ENCODE measurements around the gene MTMR2.

MTMR2 gene

DNA sequence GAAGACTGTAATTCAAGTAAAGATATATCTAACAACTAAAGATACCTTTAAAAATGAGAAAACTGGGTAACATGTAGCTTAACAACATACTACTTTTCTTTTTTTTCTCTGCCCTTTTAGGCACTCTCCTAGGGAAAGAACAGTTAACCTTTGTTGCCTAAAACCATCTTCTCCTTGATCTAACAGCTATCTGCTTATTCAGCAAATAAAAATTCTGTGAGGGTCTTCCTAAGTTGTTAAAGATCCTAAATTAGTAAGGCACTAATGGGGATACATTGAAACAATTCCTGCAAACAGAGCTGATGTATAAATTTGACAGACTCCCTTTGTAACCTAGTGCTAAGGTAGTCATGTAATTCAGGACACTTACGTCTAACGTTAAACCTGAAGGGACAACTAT, 39.1 kb downstream of the MTMR2 start:
- TF ChIP-seq GATA2 (IDR thresholded peaks at IDR 0.05; ENCODE audit: low read depth, low read length): no peak
- TF ChIP-seq GATA3 (IDR thresholded peaks at IDR 0.05; ENCODE audit: low read depth, low read length): no peak

DNA sequence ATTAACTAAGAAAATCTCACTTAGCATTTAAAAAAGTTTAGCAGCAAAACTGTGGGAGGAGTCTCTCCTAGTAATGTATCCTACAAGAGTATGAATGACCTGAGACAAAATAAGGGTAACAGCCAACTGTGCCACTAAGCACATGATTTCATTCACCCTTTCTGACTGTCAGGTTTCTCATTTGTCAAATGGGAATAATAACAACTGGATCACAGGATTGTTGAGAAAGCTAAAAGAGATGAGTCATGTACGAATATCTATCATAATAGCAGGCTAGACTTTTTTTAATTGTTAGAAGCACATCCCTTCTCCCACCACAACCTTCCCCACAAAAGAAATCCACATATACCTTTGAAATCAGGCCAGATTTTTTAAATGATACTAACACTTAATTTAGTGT, 39.5 kb downstream of the MTMR2 start:
- TF ChIP-seq GATA2 (IDR thresholded peaks at IDR 0.05; ENCODE audit: low read depth, low read length) (no peak), GATA3 (IDR thresholded peaks at IDR 0.05; ENCODE audit: low read depth, low read length) (no peak)

DNA sequence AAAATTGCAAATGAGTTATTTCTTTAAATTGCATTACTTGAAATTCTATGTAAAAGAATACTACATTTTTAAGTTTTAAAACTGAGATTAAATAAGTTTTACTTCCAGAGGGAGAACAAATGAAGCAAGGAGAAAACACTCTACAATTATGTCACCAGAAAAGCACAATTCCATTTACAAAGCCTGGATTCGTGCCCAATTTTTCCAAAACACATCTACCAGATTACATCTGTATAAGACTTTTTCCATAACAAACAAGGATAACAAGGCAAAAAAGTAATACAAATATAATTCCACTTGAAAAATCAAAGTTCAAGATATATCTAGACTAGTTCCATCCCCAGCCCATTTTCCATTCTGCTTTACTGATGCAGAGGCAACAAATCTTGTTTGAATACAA, 40.5 kb downstream of the MTMR2 start:
- TF ChIP-seq GATA3 (IDR thresholded peaks at IDR 0.05; ENCODE audit: low read depth, low read length) (no peak), GATA2 (IDR thresholded peaks at IDR 0.05; ENCODE audit: low read depth, low read length) (no peak)

DNA sequence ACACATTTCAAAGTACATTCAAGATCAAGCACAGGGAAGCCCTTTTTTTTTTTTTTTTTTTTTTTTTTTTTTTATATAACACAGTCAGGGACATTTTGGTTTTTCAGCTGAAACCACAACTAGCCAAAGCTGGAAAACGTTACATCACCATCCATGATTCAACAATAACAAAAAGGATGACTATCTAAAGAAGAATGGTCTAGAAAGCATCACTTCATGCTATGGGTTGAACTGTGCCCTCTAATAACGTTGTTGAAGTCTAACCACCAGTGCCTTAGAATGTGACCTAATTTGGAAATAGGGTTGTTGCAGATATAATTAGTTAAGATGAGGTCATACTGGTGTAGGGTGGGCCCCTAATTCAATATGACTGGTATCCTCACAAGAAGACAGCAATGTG, 46.6 kb downstream of the MTMR2 start:
- no peak for TF ChIP-seq GATA2 (IDR thresholded peaks at IDR 0.05; ENCODE audit: low read depth, low read length)
- TF ChIP-seq GATA3 (IDR thresholded peaks at IDR 0.05; ENCODE audit: low read depth, low read length): no peak

DNA sequence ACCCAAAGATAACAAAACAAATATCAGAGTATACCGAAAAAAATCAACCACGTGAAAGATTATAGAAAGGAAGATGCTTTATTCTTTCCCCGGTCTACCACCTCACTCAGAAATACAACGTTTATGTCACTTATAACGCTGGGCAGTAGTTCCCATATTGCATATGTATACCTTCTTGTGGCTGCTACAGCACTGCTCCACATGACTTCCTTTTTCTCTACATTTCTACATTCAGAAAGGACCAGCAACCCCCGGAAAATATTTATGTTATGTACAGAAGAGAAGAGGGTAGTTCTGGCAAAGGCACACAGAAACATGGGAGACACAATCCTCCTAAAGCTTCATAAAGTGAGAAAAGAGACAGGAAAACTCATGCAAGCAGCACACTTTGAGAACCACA, 56.8 kb downstream of the MTMR2 start:
- TF ChIP-seq GATA3 (IDR thresholded peaks at IDR 0.05; ENCODE audit: low read depth, low read length): no peak
- no peak for TF ChIP-seq GATA2 (IDR thresholded peaks at IDR 0.05; ENCODE audit: low read depth, low read length)

GRCh38 chr11:95863486-95864140, 60.3 kb downstream of the MTMR2 start:
- TF ChIP-seq GATA3 (IDR thresholded peaks at IDR 0.05; ENCODE audit: low read depth, low read length) (no peak), GATA2 (IDR thresholded peaks at IDR 0.05; ENCODE audit: low read depth, low read length) (no peak)

- TF ChIP-seq GATA2 (IDR thresholded peaks at IDR 0.05; ENCODE audit: low read depth, low read length) (no peak), GATA3 (IDR thresholded peaks at IDR 0.05; ENCODE audit: low read depth, low read length) (no peak)
Measured at GRCh38 chr11:95853862-95854261, 70.0 kb downstream of the MTMR2 start.

DNA sequence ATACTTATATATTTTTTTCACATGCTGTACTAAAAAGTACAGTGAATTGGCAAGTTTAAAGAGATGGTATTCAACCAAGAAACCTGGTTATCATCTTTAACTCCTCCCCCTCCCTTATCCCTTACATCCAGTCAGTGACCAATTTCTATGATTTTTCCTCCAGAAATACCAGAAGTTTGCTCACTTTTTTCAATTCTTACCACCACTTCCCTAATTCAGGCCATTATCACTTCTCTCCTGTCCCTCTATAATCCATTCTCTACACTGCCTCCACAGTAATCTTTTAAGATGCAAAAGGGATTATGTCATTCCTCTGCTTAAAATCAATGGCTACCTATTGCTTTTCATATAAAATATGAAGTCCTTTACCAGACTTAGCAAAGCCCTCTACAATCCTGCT, 70.8 kb downstream of the MTMR2 start:
- TF ChIP-seq GATA3 (IDR thresholded peaks at IDR 0.05; ENCODE audit: low read depth, low read length): no peak
- no peak for TF ChIP-seq GATA2 (IDR thresholded peaks at IDR 0.05; ENCODE audit: low read depth, low read length)

- TF ChIP-seq GATA2 (IDR thresholded peaks at IDR 0.05; ENCODE audit: low read depth, low read length) (no peak), GATA3 (IDR thresholded peaks at IDR 0.05; ENCODE audit: low read depth, low read length) (no peak)
Measured at GRCh38 chr11:95850137-95850536, 73.8 kb downstream of the MTMR2 start.

DNA sequence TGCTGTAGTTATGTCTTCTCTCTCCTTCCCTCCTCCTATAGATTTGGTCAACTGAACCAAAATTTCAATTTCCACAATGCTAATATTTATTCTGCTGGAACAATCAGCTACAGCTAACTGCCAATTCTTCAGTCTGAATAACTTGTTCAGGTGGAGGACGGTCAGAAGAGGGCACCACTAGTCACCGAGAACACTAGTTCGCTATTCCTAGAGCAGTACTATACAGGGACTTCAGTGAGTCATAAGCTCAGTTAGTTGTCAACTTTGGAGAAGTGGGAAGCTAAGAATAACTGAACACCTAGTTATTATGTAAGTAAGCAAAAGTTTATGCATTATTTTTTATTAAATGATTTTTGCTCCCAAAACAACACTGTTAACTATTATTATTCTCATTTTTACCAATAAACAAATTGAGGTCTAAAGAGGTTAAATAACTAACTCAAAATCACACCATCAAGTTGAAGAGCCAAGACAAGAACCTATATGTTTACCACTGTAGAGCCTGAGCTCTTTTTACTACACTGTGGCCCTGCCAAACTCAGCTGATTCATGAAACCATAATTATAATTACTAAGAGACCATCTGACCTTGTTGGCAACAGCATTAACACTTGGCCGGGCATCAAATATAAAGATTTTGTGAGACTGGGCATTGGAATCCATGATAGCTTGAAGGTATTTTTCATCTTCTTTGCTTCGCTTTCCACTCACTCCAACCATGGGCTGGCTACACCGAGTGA, 74.7 kb downstream of the MTMR2 start:
- TF ChIP-seq GATA2 (IDR thresholded peaks at IDR 0.05; ENCODE audit: low read depth, low read length) (no peak), GATA3 (IDR thresholded peaks at IDR 0.05; ENCODE audit: low read depth, low read length) (no peak)

DNA sequence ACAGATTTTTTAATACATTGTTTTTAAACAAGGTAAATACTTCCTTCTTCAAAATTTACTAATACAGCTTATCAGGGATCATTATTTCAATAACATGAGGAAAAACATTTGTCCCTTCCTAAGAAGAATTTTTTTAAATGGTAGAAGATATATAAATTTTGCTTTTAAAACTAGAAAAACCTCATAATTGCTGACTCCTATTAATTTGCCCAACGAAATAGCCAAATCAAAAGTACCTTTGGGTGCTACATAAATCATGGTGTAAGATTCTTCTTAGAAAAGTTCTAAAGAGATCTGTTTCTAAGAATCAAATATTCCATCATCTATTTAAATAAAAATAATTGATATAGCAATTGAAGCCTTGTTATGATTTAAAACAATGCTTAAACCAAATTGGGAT, 78.7 kb downstream of the MTMR2 start:
- TF ChIP-seq GATA3 (IDR thresholded peaks at IDR 0.05; ENCODE audit: low read depth, low read length) (no peak), GATA2 (IDR thresholded peaks at IDR 0.05; ENCODE audit: low read depth, low read length) (no peak)

DNA sequence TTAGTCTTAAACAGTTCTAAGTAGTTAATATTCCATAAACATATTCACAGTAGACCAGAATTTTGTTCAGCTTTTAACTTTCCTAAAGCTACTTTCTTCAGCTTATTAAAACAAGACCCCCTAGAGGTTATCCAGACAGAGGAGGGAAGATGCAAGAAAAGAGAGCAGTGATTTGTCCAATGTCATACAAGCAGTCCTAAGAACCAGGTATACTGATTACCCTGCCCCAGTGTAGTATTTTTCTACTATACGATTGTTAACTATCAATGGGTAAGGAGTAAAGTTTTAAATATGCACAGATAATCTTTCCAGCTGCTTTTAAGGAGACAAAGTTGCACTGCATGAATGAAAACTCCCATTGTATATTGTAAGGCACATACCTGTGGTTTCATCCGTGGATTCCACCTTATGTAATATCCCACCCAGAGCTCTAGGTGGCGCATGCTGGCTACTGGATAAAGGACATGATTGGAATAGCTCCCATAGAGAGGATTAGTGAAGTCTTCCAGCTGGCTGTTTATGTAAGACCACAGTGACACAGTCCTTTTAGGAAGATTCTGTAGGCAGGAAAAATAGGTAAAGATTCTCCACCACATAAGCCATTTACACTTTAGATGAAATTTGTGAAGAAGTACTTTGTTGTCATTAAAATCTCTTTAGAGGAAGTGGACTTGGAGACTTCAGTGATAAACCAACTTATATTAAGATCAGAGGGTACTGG, 88.0 kb downstream of the MTMR2 start:
- TF ChIP-seq GATA2 (IDR thresholded peaks at IDR 0.05; ENCODE audit: low read depth, low read length) (no peak), GATA3 (IDR thresholded peaks at IDR 0.05; ENCODE audit: low read depth, low read length) (no peak)

GRCh38 chr11:95835351-95835750, 88.6 kb downstream of the MTMR2 start:
- TF ChIP-seq GATA2 (IDR thresholded peaks at IDR 0.05; ENCODE audit: low read depth, low read length): no peak

- TF ChIP-seq GATA3 (IDR thresholded peaks at IDR 0.05; ENCODE audit: low read depth, low read length): no peak
- TF ChIP-seq GATA2 (IDR thresholded peaks at IDR 0.05; ENCODE audit: low read depth, low read length): no peak
Measured at GRCh38 chr11:95833378-95833777, 90.5 kb downstream of the MTMR2 start.

- TF ChIP-seq GATA2 (IDR thresholded peaks at IDR 0.05; ENCODE audit: low read depth, low read length): no peak
- no peak for TF ChIP-seq GATA3 (IDR thresholded peaks at IDR 0.05; ENCODE audit: low read depth, low read length)
Measured at GRCh38 chr11:95832763-95833162, 91.1 kb downstream of the MTMR2 start.
